NCI-H2227 (cell line): Measurements from ENCODE around the gene DGKH.
A peak's percentile ranks its signal among the peaks of the same experiment; 100 is the strongest.
"Not testable (repeated sequence)": the region's sequence is repeated elsewhere in the genome, so short reads cannot be mapped to it uniquely, and the experiment has no call there.

Source experiments
- DNase-seq: peaks from one replicate; lab custom pipeline; 2025; ENCODE audit not compliant: unreplicated experiment; lab: John Stamatoyannopoulos, UW

DGKH gene

GRCh38 chr13:42112864-42113263 is 64.4 kb downstream of the DGKH start:
- no peak for DNase-seq

DNA sequence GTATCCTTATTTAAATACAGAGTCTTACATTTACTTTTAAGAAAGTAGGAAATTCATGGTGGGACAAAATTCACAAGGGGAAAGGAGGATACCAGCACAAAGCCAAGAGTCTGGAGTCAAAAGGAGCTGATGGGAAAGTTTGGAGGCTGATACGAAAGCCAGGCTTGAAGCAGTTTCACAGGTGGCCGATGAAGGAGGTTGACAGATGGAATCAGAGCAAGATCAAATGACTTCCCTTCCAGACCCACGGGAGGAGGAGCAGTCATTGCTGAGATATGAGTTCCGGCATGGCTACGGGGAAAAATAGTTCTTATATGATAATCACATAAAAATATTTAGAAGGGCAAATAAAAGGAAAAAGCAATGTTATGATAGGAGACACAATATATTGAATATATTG is 65.0 kb downstream of the DGKH start:
- DNase-seq = no peak

DNA sequence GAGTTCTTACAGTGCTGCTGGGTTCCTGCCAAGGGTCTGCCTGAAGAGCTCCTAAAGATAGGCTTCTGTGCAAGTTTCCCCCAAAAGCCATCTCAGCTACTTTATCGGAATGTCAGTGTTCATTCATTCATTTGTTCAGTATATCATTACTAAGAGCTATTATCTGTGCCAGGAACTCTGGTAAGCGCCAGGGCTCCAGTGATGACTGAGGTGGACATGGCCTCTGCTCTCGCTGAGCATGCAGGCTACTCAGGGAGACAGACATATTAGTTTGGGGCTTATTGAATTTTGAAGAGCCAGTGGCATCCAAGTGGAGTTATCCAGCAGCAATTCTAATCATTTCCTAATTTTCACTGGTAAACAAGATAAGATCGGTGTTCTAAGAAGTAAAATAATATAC is 65.8 kb downstream of the DGKH start:
- no peak for DNase-seq

GRCh38 chr13:42114912-42115311 is 66.5 kb downstream of the DGKH start:
- no peak for DNase-seq

- DNase-seq = no peak
Observed at GRCh38 chr13:42116225-42116624, 67.8 kb downstream of the DGKH start.

- no peak for DNase-seq
Observed at GRCh38 chr13:42119041-42119440, 70.6 kb downstream of the DGKH start.

- DNase-seq = no peak
Observed at GRCh38 chr13:42119875-42120274, 71.4 kb downstream of the DGKH start.

GRCh38 chr13:42123600-42123999 is 75.2 kb downstream of the DGKH start:
- DNase-seq = no peak

DNA sequence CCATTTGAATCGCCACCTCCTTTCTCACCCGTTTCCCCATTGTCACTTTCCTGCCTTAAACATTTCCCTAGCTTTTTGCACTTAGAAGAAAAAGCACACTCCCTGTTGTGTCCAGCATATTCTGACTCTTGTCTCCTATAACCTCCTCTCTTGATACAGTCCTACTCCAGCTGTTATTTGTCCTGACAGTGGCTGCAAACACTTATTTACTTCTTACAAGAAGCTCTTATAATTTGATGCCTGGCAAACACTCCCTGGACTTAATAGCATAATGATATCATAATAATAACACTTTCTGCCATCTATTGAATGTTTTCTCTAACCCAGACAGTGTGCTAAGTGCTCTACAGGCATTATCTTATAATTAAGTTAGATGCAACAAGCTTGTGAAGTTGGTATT is 76.6 kb downstream of the DGKH start:
- DNase-seq = peak; percentile 83

DNA sequence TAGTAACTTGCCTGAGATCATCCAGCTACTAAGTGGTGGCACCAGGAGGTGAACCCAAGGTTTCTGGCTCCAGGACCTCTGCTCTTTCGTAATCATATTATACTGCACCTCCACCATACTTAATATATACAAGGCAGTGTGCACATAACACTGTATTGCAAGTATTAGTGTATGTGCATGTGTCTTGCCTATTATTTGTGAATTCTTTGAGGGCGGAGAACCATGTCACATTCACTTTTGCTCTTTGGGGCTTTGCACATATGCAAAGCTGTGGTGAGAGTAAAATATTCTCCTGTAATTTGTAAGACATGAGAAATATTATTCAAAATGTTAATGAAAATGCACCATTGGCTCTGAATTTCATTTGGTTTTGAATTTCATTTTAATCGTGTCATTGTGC is 78.6 kb downstream of the DGKH start:
- DNase-seq = no peak

DNA sequence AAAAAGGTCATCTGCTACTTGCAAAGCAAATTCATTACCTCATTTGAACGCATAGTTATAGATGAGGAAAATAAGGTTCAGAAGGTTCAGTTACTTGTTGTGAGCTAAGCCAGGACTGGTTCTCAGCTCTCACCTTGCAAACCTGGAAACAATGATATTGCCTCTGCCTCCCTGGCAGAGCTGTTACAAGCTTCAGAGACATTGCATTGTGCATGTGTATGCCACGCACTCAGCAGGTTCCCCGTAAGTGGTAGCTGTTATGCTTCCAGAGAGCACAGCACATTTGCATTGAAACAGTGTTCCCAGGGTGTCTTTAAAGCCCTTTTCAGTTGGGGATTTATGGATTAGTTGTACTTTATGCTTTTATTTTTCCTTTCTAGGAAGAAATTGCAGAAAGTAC is 80.6 kb downstream of the DGKH start:
- no peak for DNase-seq

DNA sequence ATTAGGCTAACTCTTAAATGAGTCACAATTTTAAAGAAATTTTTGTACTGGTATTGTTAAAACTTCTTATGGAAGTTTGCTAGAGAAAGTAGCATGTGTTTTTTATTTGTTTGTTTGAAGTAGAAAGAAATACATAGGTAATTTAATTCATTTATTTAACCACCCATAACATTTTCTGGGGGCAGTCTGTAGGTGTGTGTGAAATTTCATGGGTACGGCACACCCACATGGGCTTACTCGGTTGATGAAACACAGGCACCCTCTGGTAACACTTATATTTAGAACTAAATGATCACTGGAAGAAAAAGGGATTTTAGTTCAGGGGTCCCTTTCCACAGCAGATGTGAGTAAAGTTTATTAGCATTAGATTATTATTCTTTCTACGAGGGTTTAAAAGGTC is 88.1 kb downstream of the DGKH start:
- no peak for DNase-seq

- no peak for DNase-seq
Observed at GRCh38 chr13:42137856-42138537, 89.5 kb downstream of the DGKH start.

DNA sequence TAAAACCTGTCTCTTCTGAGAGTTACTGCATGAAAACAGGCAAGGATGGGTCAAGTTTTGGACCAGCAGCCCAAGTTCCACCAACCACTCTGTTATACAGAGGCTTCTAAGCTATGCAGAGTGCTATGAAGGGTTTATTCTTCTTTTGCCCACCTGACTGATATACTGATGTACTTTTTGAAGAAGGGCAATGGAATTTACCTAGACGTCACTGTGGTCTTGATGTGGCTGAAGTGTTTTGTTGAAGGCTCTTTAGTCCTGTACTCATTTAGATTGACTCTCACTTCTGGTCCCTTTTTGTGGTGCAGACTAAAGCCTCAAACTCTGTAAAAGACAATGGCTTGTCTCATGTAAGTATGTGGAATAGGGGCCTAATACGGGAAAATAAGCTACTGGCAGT is 92.0 kb downstream of the DGKH start:
- no peak for DNase-seq

DNA sequence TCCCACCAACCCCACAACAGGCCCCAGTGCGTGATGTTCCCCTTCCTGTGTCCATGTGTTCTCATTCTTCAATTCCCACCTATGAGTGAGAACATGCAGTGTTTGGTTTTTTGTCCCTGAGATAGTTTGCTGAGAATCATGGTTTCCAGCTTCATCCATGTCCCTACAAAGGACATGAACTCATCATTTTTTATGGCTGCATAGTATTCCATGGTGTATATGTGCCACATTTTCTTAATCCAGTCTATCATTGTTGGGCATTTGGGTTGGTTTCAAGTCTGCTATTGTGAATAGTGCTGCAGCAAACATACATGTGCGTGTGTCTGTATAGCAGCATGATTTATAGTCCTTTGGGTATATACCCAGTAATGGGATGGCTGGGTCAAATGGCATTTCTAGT is 92.6 kb downstream of the DGKH start:
- not testable (repeated sequence) for DNase-seq

DNA sequence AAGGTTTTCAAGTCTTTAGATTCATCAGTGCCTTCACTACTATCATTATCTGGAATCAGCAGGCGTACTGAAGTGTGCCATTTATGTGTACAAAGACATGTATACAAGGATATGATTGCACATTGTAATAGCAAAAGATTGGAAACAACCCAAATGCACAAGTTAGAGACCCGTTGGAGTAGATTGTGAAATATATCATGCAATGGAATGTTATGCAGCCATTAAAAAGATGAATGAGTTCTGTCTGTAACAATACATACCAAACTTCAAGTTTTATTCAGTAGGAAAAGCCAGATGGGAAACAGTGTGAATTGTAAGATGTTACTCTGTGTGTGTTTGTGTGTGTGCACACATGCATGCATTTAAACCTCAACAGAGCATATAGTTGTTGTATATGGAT is 97.9 kb downstream of the DGKH start:
- no peak for DNase-seq

DNA sequence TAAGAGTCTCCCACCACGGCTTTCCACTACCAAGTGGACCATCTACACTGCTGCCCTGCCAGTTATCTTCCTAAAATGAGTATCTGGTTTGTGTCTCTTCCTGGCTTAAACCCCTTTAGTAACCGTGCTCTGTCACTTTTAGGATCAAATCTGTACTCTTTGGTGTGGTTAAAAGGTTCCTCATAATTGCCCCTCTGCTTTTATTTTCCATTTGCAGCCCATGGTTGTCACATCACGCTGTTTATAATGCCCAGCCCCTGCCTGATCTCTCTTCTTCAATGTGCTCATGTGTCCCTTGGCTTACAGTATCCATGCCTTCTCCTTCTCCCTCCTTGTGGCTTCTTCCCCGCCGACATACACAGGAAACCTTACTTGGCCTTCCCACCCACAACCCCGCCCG is 100.1 kb downstream of the DGKH start:
- no peak for DNase-seq

GRCh38 chr13:42149136-42149535 is 100.7 kb downstream of the DGKH start:
- no peak for DNase-seq

- no peak for DNase-seq
Observed at GRCh38 chr13:42151781-42152180, 103.3 kb downstream of the DGKH start.

- DNase-seq = no peak
Observed at GRCh38 chr13:42152495-42152894, 104.0 kb downstream of the DGKH start.

- DNase-seq = no peak
Observed at GRCh38 chr13:42153199-42154113, 105.0 kb downstream of the DGKH start.

DNA sequence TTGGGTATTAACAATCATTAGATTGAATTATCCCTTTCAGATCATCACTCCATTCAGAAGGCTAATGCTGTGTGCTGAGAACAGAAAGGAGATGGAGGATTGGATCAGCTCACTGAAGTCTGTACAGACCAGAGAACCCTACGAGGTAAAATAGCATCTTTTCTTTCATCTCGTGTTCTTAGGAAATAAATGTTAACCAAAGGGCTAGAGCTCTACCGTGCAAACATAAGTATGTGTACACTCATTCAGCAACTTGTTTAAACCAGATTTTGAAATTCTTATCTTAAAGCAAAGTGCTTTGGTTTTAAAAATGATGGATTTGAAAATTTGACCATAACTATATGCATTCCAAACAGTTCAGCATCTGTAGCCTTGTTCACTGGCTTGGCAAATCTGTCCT is 106.8 kb downstream of the DGKH start:
- DNase-seq = no peak
